ENCODE data around the gene ARHGEF1. TPM values are rescaled to one million over a fixed set of nuclear protein-coding genes. Genes with fewer than 3 reads are reported as not detected.

The ARHGEF1 gene
- polyA plus RNA-seq, 2 donors: 51.2 to 104 TPM

- 76 to 80% methylated on average over 2 of the region's 2 CpGs for WGBS, 2 donors
- no peak overlapping the region for H3K4me3 ChIP-seq (ENCODE audit: low read depth in 1 of 2, low read length in 2 of 2)
- no peaks in the 10 kb centered on the region for H3K4me1 ChIP-seq (ENCODE audit: control insufficient read depth in 2 of 2, insufficient read depth in 2 of 2, low read length in 1 of 2)
- no peak overlapping the region for H3K27ac ChIP-seq (ENCODE audit: low read depth in 2 of 2, low read length in 1 of 2)
- no peaks in the 10 kb centered on the region for H3K27me3 ChIP-seq (ENCODE audit: control insufficient read depth in 1 of 2, insufficient read depth in 2 of 2, low read length in 2 of 2)
- no peaks in the 10 kb centered on the region for H3K36me3 ChIP-seq (ENCODE audit: control insufficient read depth in 2 of 2, insufficient read depth in 2 of 2, low read length in 1 of 2)
- peaks cover 0 to 6% of the 10 kb centered on the region in 2 donors for H3K9me3 ChIP-seq (ENCODE audit: control insufficient read depth in 2 of 2, insufficient read depth in 1 of 2, low read depth in 1 of 2, low read length in 1 of 2)
Measured at GRCh38 chr19:41849067-41849466, 33.9 kb upstream of the ARHGEF1 start.

GRCh38 chr19:41850381-41850780, 32.6 kb upstream of the ARHGEF1 start:
- Histone ChIP-seq H3K9me3 (ENCODE audit: control insufficient read depth in 2 of 2, insufficient read depth in 1 of 2, low read depth in 1 of 2, low read length in 1 of 2) (no peaks in the 10 kb centered on the region), H3K4me3 (ENCODE audit: low read depth in 1 of 2, low read length in 2 of 2) (no peak overlapping the region), H3K4me1 (ENCODE audit: control insufficient read depth in 2 of 2, insufficient read depth in 2 of 2, low read length in 1 of 2) (no peaks in the 10 kb centered on the region), H3K27ac (ENCODE audit: low read depth in 2 of 2, low read length in 1 of 2) (no peak overlapping the region), H3K36me3 (ENCODE audit: control insufficient read depth in 2 of 2, insufficient read depth in 2 of 2, low read length in 1 of 2) (no peaks in the 10 kb centered on the region), H3K27me3 (ENCODE audit: control insufficient read depth in 1 of 2, insufficient read depth in 2 of 2, low read length in 2 of 2) (no peaks in the 10 kb centered on the region)
- 63 to 74% methylated on average over 5 of the region's 5 CpGs for WGBS, 2 donors

DNA sequence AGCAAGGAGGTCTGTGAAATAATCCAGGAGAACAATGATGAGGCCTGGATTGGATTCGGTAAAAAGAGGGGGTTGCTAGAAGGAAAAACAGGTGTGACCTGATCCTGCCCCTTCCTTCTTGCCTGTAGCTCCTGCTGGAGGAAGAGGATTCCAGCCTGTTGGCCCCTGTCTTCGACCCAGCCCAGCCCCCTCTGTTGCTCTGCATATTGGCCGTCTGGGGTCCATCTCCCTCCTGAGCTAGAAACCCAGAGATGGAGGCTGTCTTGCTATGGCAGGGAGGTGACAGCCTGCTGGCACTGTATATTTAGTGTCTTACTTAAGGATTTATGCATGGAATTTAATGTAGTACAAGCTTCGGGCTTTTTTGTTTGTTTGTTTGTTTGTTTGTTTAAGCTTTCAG, 31.5 kb upstream of the ARHGEF1 start:
- Histone ChIP-seq H3K4me3 (ENCODE audit: low read depth in 1 of 2, low read length in 2 of 2) (no peak overlapping the region), H3K27ac (ENCODE audit: low read depth in 2 of 2, low read length in 1 of 2) (no peak overlapping the region), H3K27me3 (ENCODE audit: control insufficient read depth in 1 of 2, insufficient read depth in 2 of 2, low read length in 2 of 2) (no peaks in the 10 kb centered on the region), H3K9me3 (ENCODE audit: control insufficient read depth in 2 of 2, insufficient read depth in 1 of 2, low read depth in 1 of 2, low read length in 1 of 2) (no peaks in the 10 kb centered on the region), H3K36me3 (ENCODE audit: control insufficient read depth in 2 of 2, insufficient read depth in 2 of 2, low read length in 1 of 2) (no peaks in the 10 kb centered on the region), H3K4me1 (ENCODE audit: control insufficient read depth in 2 of 2, insufficient read depth in 2 of 2, low read length in 1 of 2) (no peaks in the 10 kb centered on the region)
- 26 to 33% methylated on average over 4 of the region's 4 CpGs for WGBS, 2 donors

- Histone ChIP-seq H3K27me3 (ENCODE audit: control insufficient read depth in 1 of 2, insufficient read depth in 2 of 2, low read length in 2 of 2) (no peaks in the 10 kb centered on the region), H3K36me3 (ENCODE audit: control insufficient read depth in 2 of 2, insufficient read depth in 2 of 2, low read length in 1 of 2) (no peaks in the 10 kb centered on the region), H3K4me1 (ENCODE audit: control insufficient read depth in 2 of 2, insufficient read depth in 2 of 2, low read length in 1 of 2) (no peaks in the 10 kb centered on the region), H3K27ac (ENCODE audit: low read depth in 2 of 2, low read length in 1 of 2) (no peak overlapping the region), H3K9me3 (ENCODE audit: control insufficient read depth in 2 of 2, insufficient read depth in 1 of 2, low read depth in 1 of 2, low read length in 1 of 2) (no peaks in the 10 kb centered on the region), H3K4me3 (ENCODE audit: low read depth in 1 of 2, low read length in 2 of 2) (no peak overlapping the region)
- WGBS, 2 donors: 43 to 65% methylated on average over 2 of the region's 2 CpGs
Measured at GRCh38 chr19:41853344-41853743, 29.6 kb upstream of the ARHGEF1 start.

GRCh38 chr19:41853768-41854167, 29.2 kb upstream of the ARHGEF1 start:
- Histone ChIP-seq H3K27ac (ENCODE audit: low read depth in 2 of 2, low read length in 1 of 2) (no peak overlapping the region), H3K27me3 (ENCODE audit: control insufficient read depth in 1 of 2, insufficient read depth in 2 of 2, low read length in 2 of 2) (no peaks in the 10 kb centered on the region), H3K36me3 (ENCODE audit: control insufficient read depth in 2 of 2, insufficient read depth in 2 of 2, low read length in 1 of 2) (no peaks in the 10 kb centered on the region), H3K9me3 (ENCODE audit: control insufficient read depth in 2 of 2, insufficient read depth in 1 of 2, low read depth in 1 of 2, low read length in 1 of 2) (no peaks in the 10 kb centered on the region), H3K4me3 (ENCODE audit: low read depth in 1 of 2, low read length in 2 of 2) (no peak overlapping the region), H3K4me1 (ENCODE audit: control insufficient read depth in 2 of 2, insufficient read depth in 2 of 2, low read length in 1 of 2) (no peaks in the 10 kb centered on the region)
- 50 to 67% methylated on average over 2 of the region's 2 CpGs for WGBS, 2 donors

GRCh38 chr19:41859213-41859617, 23.8 kb upstream of the ARHGEF1 start:
- H3K4me3 ChIP-seq (ENCODE audit: low read depth in 1 of 2, low read length in 2 of 2): peak overlapping the region in 1 of 2 donors; percentile 86
- 2 to 4% methylated on average over 8 of the region's 8 CpGs for WGBS, 2 donors

DNA sequence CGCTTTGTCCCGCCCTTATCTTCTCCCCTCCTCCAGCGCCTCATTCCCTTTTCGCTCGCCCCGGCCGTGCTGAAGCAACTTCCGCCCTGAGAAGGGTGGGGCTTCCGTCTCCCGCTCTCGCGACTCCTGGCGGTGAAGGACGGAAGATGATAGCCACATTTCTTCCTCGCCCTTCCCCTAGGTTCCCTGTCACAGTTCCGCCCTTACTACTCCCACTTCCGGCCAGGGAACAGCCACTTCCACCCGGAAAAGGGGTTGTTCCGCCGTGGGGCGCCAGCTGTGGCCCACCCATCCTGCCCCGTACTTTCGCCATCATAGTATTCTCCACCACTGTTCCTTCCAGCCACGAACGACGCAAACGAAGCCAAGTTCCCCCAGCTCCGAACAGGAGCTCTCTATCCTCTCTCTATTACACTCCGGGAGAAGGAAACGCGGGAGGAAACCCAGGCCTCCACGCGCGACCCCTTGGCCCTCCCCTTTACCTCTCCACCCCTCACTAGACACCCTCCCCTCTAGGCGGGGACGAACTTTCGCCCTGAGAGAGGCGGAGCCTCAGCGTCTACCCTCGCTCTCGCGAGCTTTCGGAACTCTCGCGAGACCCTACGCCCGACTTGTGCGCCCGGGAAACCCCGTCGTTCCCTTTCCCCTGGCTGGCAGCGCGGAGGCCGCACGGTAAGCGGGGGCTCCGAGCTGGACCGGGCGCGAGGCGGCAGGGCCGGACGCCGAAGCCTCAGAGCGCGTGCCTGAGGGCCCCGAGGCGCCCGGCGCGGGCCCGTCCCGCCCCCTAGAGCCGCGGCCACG, 23.2 kb upstream of the ARHGEF1 start, which contains the start of gene RPS19:
Gene RPS19 (plus strand): TSS at position 638 of the 801 bp plus-strand sequence. CDS start 520 bp downstream, outside the sequence.
- Histone ChIP-seq H3K36me3 (ENCODE audit: control insufficient read depth in 2 of 2, insufficient read depth in 2 of 2, low read length in 1 of 2) (peaks cover 6 to 26% of the 10 kb centered on the region in 2 donors), H3K4me3 (ENCODE audit: low read depth in 1 of 2, low read length in 2 of 2) (peak within 1 kb of the TSS; percentile 86 to 98), H3K27me3 (ENCODE audit: control insufficient read depth in 1 of 2, insufficient read depth in 2 of 2, low read length in 2 of 2) (no peaks in the 10 kb centered on the region), H3K4me1 (ENCODE audit: control insufficient read depth in 2 of 2, insufficient read depth in 2 of 2, low read length in 1 of 2) (peaks cover 12 to 14% of the 10 kb centered on the region in 2 donors), H3K9me3 (ENCODE audit: control insufficient read depth in 2 of 2, insufficient read depth in 1 of 2, low read depth in 1 of 2, low read length in 1 of 2) (no peaks in the 10 kb centered on the region), H3K27ac (ENCODE audit: low read depth in 2 of 2, low read length in 1 of 2) (peak within 1 kb of the TSS; percentile 89 to 97)
- WGBS, 2 donors: 0% methylated on average over 76 of the region's 76 CpGs

More at GRCh38 chr19:41859213-41859617, 23.8 kb upstream of the ARHGEF1 start:
- H3K4me1 ChIP-seq (ENCODE audit: control insufficient read depth in 2 of 2, insufficient read depth in 2 of 2, low read length in 1 of 2): peaks cover 12 to 14% of the 10 kb centered on the region in 2 donors
- H3K36me3 ChIP-seq (ENCODE audit: control insufficient read depth in 2 of 2, insufficient read depth in 2 of 2, low read length in 1 of 2): peaks cover 6 to 21% of the 10 kb centered on the region in 2 donors
- H3K27me3 ChIP-seq (ENCODE audit: control insufficient read depth in 1 of 2, insufficient read depth in 2 of 2, low read length in 2 of 2): no peaks in the 10 kb centered on the region
- H3K9me3 ChIP-seq (ENCODE audit: control insufficient read depth in 2 of 2, insufficient read depth in 1 of 2, low read depth in 1 of 2, low read length in 1 of 2): no peaks in the 10 kb centered on the region
- H3K27ac ChIP-seq (ENCODE audit: low read depth in 2 of 2, low read length in 1 of 2): peak overlapping the region; percentile 63 to 89

DNA sequence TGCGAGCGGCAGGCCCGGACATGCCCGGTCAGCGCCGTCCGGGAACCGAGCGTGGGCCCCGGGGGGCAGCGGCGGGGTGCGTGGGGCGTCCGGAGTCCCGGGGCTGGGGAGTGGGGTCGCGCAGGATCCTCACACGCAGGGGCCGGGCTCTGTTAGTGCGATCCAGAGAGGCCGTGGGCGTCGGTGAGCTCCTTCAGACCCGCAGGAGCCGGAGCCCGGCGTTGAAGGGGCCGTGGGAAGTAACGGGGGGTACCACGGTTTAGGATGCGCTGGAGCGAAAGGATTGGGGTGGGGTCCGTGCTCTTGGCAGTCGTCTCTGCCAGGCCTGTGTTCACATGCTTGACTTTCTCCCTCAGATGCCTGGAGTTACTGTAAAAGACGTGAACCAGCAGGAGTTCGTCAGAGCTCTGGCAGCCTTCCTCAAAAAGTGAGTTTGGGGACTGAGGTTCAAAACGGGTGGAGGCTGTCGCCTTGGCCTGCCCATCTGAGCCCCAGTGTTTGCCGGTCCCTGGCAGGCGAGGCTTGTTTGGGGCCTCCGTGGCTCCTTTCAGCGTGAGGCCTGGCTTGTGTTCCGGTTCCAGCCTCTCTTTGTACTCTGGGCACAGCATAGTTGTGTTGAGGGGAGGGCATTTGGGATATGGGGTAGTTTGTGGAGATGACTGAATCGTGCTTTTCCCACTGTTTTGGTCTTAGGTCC, 22.4 kb upstream of the ARHGEF1 start:
- WGBS, 2 donors: 1% methylated on average over 45 of the region's 45 CpGs
- peak overlapping the region; percentile 89 to 97 for H3K27ac ChIP-seq (ENCODE audit: low read depth in 2 of 2, low read length in 1 of 2)
- H3K9me3 ChIP-seq (ENCODE audit: control insufficient read depth in 2 of 2, insufficient read depth in 1 of 2, low read depth in 1 of 2, low read length in 1 of 2): no peaks in the 10 kb centered on the region
- H3K4me3 ChIP-seq (ENCODE audit: low read depth in 1 of 2, low read length in 2 of 2): peak overlapping the region; percentile 86 to 98
- no peaks in the 10 kb centered on the region for H3K27me3 ChIP-seq (ENCODE audit: control insufficient read depth in 1 of 2, insufficient read depth in 2 of 2, low read length in 2 of 2)
- peaks cover 12 to 14% of the 10 kb centered on the region in 2 donors for H3K4me1 ChIP-seq (ENCODE audit: control insufficient read depth in 2 of 2, insufficient read depth in 2 of 2, low read length in 1 of 2)
- peaks cover 9 to 29% of the 10 kb centered on the region in 2 donors for H3K36me3 ChIP-seq (ENCODE audit: control insufficient read depth in 2 of 2, insufficient read depth in 2 of 2, low read length in 1 of 2)

GRCh38 chr19:41861116-41861768, 21.7 kb upstream of the ARHGEF1 start:
- WGBS, 2 donors: 26% methylated on average over 9 of the region's 9 CpGs
- H3K9me3 ChIP-seq (ENCODE audit: control insufficient read depth in 2 of 2, insufficient read depth in 1 of 2, low read depth in 1 of 2, low read length in 1 of 2): no peaks in the 10 kb centered on the region
- no peaks in the 10 kb centered on the region for H3K27me3 ChIP-seq (ENCODE audit: control insufficient read depth in 1 of 2, insufficient read depth in 2 of 2, low read length in 2 of 2)
- H3K4me1 ChIP-seq (ENCODE audit: control insufficient read depth in 2 of 2, insufficient read depth in 2 of 2, low read length in 1 of 2): peaks cover 12 to 16% of the 10 kb centered on the region in 2 donors
- H3K4me3 ChIP-seq (ENCODE audit: low read depth in 1 of 2, low read length in 2 of 2): peak overlapping the region; percentile 86 to 98
- H3K27ac ChIP-seq (ENCODE audit: low read depth in 2 of 2, low read length in 1 of 2): peak overlapping the region; percentile 89 to 97
- peaks cover 9 to 31% of the 10 kb centered on the region in 2 donors for H3K36me3 ChIP-seq (ENCODE audit: control insufficient read depth in 2 of 2, insufficient read depth in 2 of 2, low read length in 1 of 2)
